Measurements from ENCODE around the gene CACNA1I. TPM values are rescaled to one million over a fixed set of nuclear protein-coding genes. Genes with fewer than 3 reads are reported as not detected.

The CACNA1I gene
- total and polyA plus RNA-seq, 7 donors: 0.01 to 0.14 (median 0.04) TPM; not detected in 2

DNA sequence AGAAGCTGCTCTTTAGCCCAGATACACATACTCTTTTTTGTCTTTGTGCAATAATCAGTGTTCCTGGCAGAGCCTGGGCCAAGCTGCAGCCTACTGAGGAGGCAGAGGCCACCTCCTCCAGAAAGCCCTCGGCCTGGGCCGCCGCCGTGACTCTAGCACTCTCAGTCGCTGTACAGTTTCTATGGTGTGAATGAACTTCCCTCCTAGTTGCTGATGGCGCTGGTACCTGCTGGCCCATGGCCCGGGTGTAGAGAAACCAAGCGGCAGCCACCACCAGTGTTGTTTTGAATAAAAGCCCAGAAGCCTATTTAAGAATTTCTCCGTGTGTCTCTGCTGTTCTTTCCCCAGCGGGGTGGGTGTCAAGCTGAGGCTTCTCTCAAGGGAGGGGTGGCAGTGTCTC is 118.9 kb downstream of the CACNA1I start:
- no peak for DNase-seq
- intact Hi-C loops (cut with DNase I): no loop called here
- H3K9me3 ChIP-seq: no peaks in the 10 kb centered on the region
- no peak for ATAC-seq
- no peak overlapping the region for H3K4me3 ChIP-seq
- peaks cover 0 to 63% (median 11%) of the 10 kb centered on the region in 3 donors for H3K27me3 ChIP-seq (ENCODE audit: insufficient read depth in 3 of 3, low read length in 2 of 3)
- H3K36me3 ChIP-seq (ENCODE audit: insufficient read depth in 1 of 2, low read depth in 1 of 2): no peaks in the 10 kb centered on the region
- 86 to 91% (median 88%) methylated on average over 10 of the region's 10 CpGs for WGBS, 3 donors
- no peak overlapping the region for H3K27ac ChIP-seq
- TF ChIP-seq, protein P1, sequence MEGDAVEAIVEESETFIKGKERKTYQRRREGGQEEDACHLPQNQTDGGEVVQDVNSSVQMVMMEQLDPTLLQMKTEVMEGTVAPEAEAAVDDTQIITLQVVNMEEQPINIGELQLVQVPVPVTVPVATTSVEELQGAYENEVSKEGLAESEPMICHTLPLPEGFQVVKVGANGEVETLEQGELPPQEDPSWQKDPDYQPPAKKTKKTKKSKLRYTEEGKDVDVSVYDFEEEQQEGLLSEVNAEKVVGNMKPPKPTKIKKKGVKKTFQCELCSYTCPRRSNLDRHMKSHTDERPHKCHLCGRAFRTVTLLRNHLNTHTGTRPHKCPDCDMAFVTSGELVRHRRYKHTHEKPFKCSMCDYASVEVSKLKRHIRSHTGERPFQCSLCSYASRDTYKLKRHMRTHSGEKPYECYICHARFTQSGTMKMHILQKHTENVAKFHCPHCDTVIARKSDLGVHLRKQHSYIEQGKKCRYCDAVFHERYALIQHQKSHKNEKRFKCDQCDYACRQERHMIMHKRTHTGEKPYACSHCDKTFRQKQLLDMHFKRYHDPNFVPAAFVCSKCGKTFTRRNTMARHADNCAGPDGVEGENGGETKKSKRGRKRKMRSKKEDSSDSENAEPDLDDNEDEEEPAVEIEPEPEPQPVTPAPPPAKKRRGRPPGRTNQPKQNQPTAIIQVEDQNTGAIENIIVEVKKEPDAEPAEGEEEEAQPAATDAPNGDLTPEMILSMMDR (IDR thresholded peaks at IDR 0.05): no peak
- no peaks in the 10 kb centered on the region for H3K4me1 ChIP-seq

DNA sequence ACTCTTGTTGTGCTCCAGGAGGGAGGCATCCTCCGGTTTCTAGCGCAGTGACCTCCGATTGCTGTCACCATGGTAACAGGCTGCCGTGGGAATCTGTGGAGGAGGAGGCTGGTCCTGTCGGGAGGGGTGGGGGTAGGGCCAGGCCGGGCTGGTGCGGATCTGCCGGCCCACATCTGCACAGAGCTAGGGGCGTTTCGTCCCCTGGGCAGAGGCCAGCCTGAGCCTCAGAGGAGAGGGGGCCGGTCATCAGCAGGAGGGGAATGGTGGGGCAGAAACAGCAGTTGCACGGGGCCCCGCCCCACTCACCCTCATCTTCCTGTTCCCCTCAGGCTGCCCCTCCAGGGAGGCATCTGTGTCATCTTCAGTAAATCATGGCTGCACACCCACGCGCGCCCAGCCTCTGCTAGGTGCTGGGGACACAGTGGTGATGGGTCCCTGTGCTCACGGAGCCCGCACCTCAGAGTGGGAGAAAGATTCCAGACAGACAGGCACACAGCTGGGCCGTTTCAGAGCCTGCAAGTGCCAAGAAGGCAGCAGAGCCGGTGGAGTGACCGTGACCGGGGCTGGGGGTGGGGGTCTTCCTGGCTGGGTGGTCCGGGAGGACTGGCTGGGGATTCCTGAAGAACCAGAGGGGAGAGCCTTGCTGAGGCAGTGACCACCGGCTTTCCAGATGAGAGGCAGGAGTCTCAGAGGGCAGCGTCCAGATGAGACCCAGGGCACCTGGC is 120.5 kb downstream of the CACNA1I start:
- Histone ChIP-seq H3K27me3 (ENCODE audit: insufficient read depth in 3 of 3, low read length in 2 of 3) (peaks cover 0 to 58% (median 9%) of the 10 kb centered on the region in 3 donors), H3K27ac (no peak overlapping the region)

DNA sequence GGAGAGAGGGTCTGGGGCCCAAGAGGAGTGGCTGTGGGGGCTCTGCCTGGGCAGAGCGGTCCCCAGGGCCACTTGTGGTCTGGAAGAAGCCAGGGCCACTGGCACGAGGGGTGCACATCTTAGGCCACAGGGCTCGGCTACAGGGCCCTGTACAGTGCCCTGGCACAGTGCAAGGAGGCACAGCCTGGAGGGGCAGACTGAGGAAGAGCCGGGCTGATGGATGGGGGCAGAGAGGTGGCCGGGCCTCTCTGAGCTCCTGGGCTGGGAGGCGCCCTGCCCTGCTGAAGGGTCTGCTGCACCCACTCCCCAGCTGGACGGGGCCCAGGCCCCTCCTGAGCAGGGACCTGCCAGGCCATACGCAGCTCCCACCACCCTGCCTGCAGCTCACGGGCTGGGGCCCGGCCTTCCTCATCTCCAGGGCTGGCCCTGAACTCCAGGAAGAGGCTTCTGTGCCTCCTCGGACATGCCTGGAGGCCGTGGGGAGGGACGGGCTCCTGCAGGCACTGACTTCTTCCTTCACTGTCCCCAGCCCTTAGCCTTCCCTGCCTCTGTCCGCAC is 123.5 kb downstream of the CACNA1I start:
- Histone ChIP-seq H3K4me3 (no peak overlapping the region), H3K27me3 (ENCODE audit: insufficient read depth in 3 of 3, low read length in 2 of 3) (peaks cover 0 to 40% (median 11%) of the 10 kb centered on the region in 3 donors), H3K36me3 (ENCODE audit: insufficient read depth in 1 of 2, low read depth in 1 of 2) (no peaks in the 10 kb centered on the region), H3K4me1 (no peaks in the 10 kb centered on the region), H3K9me3 (no peaks in the 10 kb centered on the region), H3K27ac (no peak overlapping the region)
- TF ChIP-seq, protein P1 (IDR thresholded peaks at IDR 0.05): no peak
- DNase-seq: no peak
- no peak for ATAC-seq
- intact Hi-C loops (cut with DNase I): no loop called here
- WGBS, 3 donors: 68 to 80% (median 79%) methylated on average over 11 to 14 of the region's 14 CpGs

More for the DNA sequence above, 120.5 kb downstream of the CACNA1I start:
- TF ChIP-seq, protein P1 (IDR thresholded peaks at IDR 0.05): no peak
- DNase-seq (no peak), ATAC-seq (no peak)
- H3K9me3 ChIP-seq: no peaks in the 10 kb centered on the region
- 11 to 21% (median 13%) methylated on average over 24 to 25 of the region's 25 CpGs for WGBS, 3 donors
- no peaks in the 10 kb centered on the region for H3K36me3 ChIP-seq (ENCODE audit: insufficient read depth in 1 of 2, low read depth in 1 of 2)
- intact Hi-C loops (cut with DNase I): no loop called here
- H3K4me3 ChIP-seq: no peak overlapping the region
- H3K4me1 ChIP-seq: no peaks in the 10 kb centered on the region

DNA sequence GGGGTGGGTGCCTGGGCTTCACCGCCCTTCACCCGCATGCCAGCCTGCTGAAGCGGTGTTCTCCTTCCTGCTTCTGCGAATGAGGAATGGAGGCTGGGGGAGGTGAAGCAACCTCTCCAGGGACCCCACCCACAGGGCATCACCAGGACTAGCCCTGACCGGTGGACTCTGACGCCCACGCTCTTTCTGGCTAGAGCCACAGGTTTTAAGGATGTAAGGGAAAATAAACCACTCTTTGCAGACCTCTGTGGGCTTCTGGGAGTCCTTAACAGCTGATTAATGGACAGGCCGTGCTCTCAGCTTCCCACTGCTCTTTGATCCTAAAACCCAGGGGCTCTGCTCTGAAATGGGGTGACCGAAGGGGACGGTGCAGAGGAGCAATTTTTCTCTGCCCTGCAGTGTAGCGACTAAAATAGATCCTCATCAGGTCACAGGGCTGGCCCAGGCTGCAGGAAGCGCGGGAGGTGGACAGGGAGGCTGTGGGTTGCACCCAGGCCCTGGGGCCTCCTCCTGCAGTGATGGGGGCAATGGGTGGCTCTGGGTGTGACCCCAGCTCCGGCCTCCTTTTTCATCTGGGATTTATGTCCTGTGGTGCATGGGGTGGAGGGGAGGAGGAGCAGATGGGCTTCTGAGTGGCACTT is 127.4 kb downstream of the CACNA1I start:
- ATAC-seq (no peak), DNase-seq (no peak)
- Histone ChIP-seq H3K9me3 (no peaks in the 10 kb centered on the region), H3K4me1 (peaks cover 2% of the 10 kb centered on the region), H3K27me3 (ENCODE audit: insufficient read depth in 3 of 3, low read length in 2 of 3) (peaks cover 0 to 25% (median 4%) of the 10 kb centered on the region in 3 donors), H3K27ac (no peak overlapping the region), H3K36me3 (ENCODE audit: insufficient read depth in 1 of 2, low read depth in 1 of 2) (no peaks in the 10 kb centered on the region), H3K4me3 (no peak overlapping the region)
- intact Hi-C loops (cut with DNase I): no loop called here
- TF ChIP-seq, protein P1 (IDR thresholded peaks at IDR 0.05): no peak
- WGBS, 3 donors: 75 to 85% (median 80%) methylated on average over 14 of the region's 14 CpGs

All from psoas muscle (tissue), 8 donors.